ENCODE results near the gene PSMC3IP. TPM values are rescaled to one million over a fixed set of nuclear protein-coding genes. Genes with fewer than 3 reads are reported as not detected.

Gene PSMC3IP
- total RNA-seq, 3 donors from 2014 or later, result 1.9 to 6.4 (median 3.1) TPM

GRCh38 chr17:42565523-42566214 lies 11.9 kb downstream of the PSMC3IP start:
- no peak overlapping the region for H3K4me3 ChIP-seq
- no peaks in the 10 kb centered on the region for H3K9me3 ChIP-seq
- DNase-seq, result peak in 1 of 3 donors; percentile 36
- no peaks in the 10 kb centered on the region for H3K36me3 ChIP-seq (ENCODE audit: low read depth)
- no peak for TF ChIP-seq CTCF (IDR thresholded peaks at IDR 0.05)
- H3K4me1 ChIP-seq (ENCODE audit: low read depth), result peaks cover 40% of the 10 kb centered on the region
- ATAC-seq, result no peak
- intact Hi-C loops (cut with DNase I, micrococcal nuclease), result no loop called here

DNA sequence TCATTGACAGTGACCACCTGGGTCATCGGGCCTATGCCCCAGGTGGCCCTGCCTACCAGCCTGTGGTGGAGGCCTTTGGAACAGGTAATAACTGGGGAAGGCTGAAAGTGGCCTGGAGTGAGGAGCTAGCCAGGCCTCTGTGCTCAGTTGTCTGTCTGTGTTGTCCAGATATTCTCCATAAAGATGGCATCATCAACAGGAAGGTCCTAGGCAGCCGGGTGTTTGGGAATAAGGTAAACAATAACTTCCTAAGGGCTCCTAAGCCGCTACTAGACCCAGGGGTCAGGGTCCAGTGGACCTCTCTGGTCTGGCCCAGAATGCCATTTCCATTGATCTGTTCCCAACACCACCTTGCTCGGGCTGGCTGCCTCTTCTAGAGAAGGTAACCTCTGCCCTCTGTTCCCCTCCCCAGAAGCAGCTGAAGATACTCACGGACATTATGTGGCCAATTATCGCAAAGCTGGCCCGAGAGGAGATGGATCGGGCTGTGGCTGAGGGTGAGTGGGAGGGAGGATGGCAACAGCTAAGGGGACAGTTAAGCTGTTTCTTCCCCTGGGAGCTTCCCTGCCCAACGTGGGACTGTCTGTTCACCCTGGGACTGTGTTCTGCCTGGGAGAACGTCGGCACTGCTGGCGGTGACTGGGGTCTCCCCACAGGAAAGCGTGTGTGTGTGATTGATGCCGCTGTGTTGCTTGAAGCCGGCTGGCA lies 12.6 kb downstream of the PSMC3IP start:
- H3K4me1 ChIP-seq (ENCODE audit: low read depth), result peaks cover 41% of the 10 kb centered on the region
- DNase-seq, result peak in 1 of 3 donors; percentile 19

DNA sequence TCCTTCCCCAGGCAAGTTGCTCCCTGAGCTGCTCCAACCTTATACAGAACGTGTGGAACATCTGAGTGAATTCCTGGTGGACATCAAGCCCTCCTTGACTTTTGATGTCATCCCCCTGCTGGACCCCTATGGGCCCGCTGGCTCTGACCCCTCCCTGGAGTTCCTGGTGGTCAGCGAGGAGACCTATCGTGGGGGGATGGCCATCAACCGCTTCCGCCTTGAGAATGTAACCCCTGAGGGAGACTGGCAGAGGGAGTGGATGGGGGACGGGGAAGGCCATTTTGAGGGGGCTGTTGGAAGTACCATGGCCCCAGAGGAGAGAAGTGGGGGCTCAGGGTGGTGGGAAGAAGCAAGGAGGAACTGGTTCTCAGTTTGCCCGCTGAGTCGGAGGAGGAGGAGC lies 13.6 kb downstream of the PSMC3IP start:
- Histone ChIP-seq H3K36me3 (ENCODE audit: low read depth) (no peaks in the 10 kb centered on the region), H3K9me3 (no peaks in the 10 kb centered on the region), H3K4me3 (no peak overlapping the region), H3K4me1 (ENCODE audit: low read depth) (peaks cover 46% of the 10 kb centered on the region)
- ATAC-seq (no peak), DNase-seq (no peak)
- intact Hi-C loops (cut with DNase I, micrococcal nuclease), result no loop called here
- TF ChIP-seq CTCF (IDR thresholded peaks at IDR 0.05), result no peak

More for the DNA sequence above, 12.6 kb downstream of the PSMC3IP start:
- no peak for TF ChIP-seq CTCF (IDR thresholded peaks at IDR 0.05)
- H3K9me3 ChIP-seq, result no peaks in the 10 kb centered on the region
- ATAC-seq, result no peak
- no peaks in the 10 kb centered on the region for H3K36me3 ChIP-seq (ENCODE audit: low read depth)
- intact Hi-C loops (cut with DNase I, micrococcal nuclease), result no loop called here
- no peak overlapping the region for H3K4me3 ChIP-seq

DNA sequence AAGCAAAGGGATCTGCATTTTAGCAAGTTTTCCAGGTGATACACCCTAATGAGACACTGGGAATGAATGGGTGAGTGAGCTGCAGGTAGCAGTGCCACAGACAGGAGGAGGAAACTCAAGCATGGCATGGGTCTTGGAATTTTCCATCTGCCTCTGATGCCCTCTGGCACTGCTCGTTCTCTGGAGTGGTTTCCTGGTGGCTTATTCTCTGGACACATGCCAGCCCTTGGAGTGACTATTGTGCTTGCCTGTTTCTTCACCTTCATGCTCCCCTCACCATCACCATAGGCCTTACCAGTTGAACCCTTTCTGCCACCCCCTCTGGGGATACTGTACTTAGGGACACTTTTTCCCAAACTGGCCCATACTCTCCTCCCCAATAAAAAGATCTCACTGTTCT lies 14.0 kb downstream of the PSMC3IP start:
- Histone ChIP-seq H3K4me1 (ENCODE audit: low read depth) (peaks cover 47% of the 10 kb centered on the region), H3K36me3 (ENCODE audit: low read depth) (no peaks in the 10 kb centered on the region), H3K4me3 (no peak overlapping the region), H3K9me3 (no peaks in the 10 kb centered on the region)
- TF ChIP-seq CTCF (IDR thresholded peaks at IDR 0.05), result no peak
- ATAC-seq, result no peak
- peak in 1 of 3 donors; percentile 25 for DNase-seq
- intact Hi-C loops (cut with DNase I, micrococcal nuclease), result no loop called here

- TF ChIP-seq CTCF (IDR thresholded peaks at IDR 0.05), result no peak
- ATAC-seq (no peak), DNase-seq (peak in 1 of 3 donors; percentile 54)
- no peaks in the 10 kb centered on the region for H3K9me3 ChIP-seq
- intact Hi-C loops (cut with DNase I, micrococcal nuclease), result no loop called here
- H3K36me3 ChIP-seq (ENCODE audit: low read depth), result no peaks in the 10 kb centered on the region
- H3K4me1 ChIP-seq (ENCODE audit: low read depth), result peaks cover 45% of the 10 kb centered on the region
- H3K4me3 ChIP-seq, result peak overlapping the region; percentile 71
Measured at GRCh38 chr17:42563143-42563509, 14.4 kb downstream of the PSMC3IP start.
